Measurements from ENCODE around the gene FNTB. TPM values are rescaled to one million over a fixed set of nuclear protein-coding genes. Genes with fewer than 3 reads are reported as not detected.

FNTB gene
- total RNA-seq, 1 experiment from 2014 or later: 14.2 TPM

DNA sequence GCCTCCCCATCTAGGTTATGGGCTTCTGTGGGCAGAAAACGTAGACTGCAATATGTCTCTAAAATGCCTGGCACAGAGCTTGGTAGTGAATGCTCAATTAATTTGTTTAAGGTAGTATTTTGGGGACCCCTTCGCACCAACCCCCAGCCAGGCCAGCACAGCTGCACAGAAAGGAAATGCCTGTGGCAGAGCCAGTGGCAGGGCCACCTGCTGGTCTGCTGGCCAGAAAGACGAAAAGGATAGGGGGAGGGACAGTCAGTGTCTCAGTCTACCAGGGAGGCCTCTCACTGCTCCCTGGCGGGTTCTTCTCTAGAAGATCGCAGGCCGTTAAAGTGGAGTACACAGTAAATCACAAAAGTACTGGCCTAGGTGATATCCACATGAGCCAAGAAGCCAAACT, 18.0 kb upstream of the FNTB start:
- H3K9me3 Mint-ChIP-seq: peaks cover 3% of the 10 kb centered on the region; the same call in 1 of the 2 replicates
- H3K4me3 Mint-ChIP-seq: peak overlapping the region; percentile 25
- CTCF ChIA-PET: interaction anchor here (0.7 to 4.2 kb wide), 6 partner anchors 8 to 202 kb away, joined by 3 to 26 read pairs (median 4); no protein-coding TSS in a partner anchor
- ATAC-seq (peak; percentile 14), DNase-seq (ENCODE audit: low spot score) (no peak)
- H3K36me3 Mint-ChIP-seq: peaks cover 18% of the 10 kb centered on the region
- H3K27me3 Mint-ChIP-seq (ENCODE audit: low read depth): no peaks in the 10 kb centered on the region; the same call in 1 of the 2 replicates
- POLR2A ChIA-PET: interaction anchor here (1.0 kb wide), 1 partner anchor 266 kb away, joined by 3 read pairs; no protein-coding TSS in a partner anchor
- TF ChIP-seq, protein P1, sequence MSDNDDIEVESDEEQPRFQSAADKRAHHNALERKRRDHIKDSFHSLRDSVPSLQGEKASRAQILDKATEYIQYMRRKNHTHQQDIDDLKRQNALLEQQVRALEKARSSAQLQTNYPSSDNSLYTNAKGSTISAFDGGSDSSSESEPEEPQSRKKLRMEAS (CRISPR knock-in tag; IDR thresholded peaks at IDR 0.05): 0 out of 2 replicates have a peak, but pooled peaks have one; percentile 9
- TF ChIP-seq, protein P2, sequence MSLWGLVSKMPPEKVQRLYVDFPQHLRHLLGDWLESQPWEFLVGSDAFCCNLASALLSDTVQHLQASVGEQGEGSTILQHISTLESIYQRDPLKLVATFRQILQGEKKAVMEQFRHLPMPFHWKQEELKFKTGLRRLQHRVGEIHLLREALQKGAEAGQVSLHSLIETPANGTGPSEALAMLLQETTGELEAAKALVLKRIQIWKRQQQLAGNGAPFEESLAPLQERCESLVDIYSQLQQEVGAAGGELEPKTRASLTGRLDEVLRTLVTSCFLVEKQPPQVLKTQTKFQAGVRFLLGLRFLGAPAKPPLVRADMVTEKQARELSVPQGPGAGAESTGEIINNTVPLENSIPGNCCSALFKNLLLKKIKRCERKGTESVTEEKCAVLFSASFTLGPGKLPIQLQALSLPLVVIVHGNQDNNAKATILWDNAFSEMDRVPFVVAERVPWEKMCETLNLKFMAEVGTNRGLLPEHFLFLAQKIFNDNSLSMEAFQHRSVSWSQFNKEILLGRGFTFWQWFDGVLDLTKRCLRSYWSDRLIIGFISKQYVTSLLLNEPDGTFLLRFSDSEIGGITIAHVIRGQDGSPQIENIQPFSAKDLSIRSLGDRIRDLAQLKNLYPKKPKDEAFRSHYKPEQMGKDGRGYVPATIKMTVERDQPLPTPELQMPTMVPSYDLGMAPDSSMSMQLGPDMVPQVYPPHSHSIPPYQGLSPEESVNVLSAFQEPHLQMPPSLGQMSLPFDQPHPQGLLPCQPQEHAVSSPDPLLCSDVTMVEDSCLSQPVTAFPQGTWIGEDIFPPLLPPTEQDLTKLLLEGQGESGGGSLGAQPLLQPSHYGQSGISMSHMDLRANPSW (CRISPR knock-in tag; conservative IDR thresholded peaks at IDR 0.05; ENCODE audit: low read depth): no peak
- H3K27ac Mint-ChIP-seq: 0 out of 2 replicates have a peak overlapping the region, but pooled peaks have one; percentile 24
- H3K4me1 Mint-ChIP-seq: peaks cover 60% of the 10 kb centered on the region

DNA sequence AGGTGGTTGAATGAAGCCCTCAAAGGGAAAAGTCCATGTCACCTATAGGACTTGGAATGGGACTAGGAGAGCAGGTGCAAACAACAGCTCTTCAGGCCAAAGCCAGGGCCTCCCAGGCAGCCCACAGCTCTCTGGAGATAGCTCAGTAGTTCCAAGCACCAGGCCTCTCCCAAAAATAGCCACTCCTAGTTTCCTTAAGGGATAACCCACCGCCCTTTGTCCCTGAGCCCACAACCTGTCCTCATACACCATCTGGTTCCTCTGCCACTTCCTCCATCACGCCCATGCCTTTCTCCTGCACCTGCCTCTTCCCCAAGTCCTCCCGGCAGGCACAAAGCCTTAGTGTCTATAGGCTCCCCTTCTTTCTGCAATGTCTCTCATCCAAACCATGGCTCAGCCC, 16.7 kb upstream of the FNTB start:
- no peaks in the 10 kb centered on the region for H3K9me3 Mint-ChIP-seq
- H3K4me3 Mint-ChIP-seq: peak overlapping the region; percentile 73; the same call in 1 of the 2 replicates
- ATAC-seq (no peak), DNase-seq (ENCODE audit: low spot score) (no peak)
- no peaks in the 10 kb centered on the region; the same call in 1 of the 2 replicates for H3K27me3 Mint-ChIP-seq (ENCODE audit: low read depth)
- TF ChIP-seq, protein P3, sequence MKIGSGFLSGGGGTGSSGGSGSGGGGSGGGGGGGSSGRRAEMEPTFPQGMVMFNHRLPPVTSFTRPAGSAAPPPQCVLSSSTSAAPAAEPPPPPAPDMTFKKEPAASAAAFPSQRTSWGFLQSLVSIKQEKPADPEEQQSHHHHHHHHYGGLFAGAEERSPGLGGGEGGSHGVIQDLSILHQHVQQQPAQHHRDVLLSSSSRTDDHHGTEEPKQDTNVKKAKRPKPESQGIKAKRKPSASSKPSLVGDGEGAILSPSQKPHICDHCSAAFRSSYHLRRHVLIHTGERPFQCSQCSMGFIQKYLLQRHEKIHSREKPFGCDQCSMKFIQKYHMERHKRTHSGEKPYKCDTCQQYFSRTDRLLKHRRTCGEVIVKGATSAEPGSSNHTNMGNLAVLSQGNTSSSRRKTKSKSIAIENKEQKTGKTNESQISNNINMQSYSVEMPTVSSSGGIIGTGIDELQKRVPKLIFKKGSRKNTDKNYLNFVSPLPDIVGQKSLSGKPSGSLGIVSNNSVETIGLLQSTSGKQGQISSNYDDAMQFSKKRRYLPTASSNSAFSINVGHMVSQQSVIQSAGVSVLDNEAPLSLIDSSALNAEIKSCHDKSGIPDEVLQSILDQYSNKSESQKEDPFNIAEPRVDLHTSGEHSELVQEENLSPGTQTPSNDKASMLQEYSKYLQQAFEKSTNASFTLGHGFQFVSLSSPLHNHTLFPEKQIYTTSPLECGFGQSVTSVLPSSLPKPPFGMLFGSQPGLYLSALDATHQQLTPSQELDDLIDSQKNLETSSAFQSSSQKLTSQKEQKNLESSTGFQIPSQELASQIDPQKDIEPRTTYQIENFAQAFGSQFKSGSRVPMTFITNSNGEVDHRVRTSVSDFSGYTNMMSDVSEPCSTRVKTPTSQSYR (CRISPR knock-in tag; IDR thresholded peaks at IDR 0.05): no peak
- TF ChIP-seq GRHL2 (CRISPR knock-in tag; IDR thresholded peaks at IDR 0.05; ENCODE audit: insufficient replicate concordance, severe bottlenecking): no peak
- no peak for TF ChIP-seq TEAD1 (CRISPR knock-in tag; IDR thresholded peaks at IDR 0.05)
- no peak for TF ChIP-seq SP1 (CRISPR knock-in tag; conservative IDR thresholded peaks at IDR 0.05)
- no peak for TF ChIP-seq PRRX2 (CRISPR knock-in tag; IDR thresholded peaks at IDR 0.05)
- no peak for TF ChIP-seq ZNF396 (CRISPR knock-in tag; IDR thresholded peaks at IDR 0.05; ENCODE audit: borderline replicate concordance)
- TF ChIP-seq, protein P4, sequence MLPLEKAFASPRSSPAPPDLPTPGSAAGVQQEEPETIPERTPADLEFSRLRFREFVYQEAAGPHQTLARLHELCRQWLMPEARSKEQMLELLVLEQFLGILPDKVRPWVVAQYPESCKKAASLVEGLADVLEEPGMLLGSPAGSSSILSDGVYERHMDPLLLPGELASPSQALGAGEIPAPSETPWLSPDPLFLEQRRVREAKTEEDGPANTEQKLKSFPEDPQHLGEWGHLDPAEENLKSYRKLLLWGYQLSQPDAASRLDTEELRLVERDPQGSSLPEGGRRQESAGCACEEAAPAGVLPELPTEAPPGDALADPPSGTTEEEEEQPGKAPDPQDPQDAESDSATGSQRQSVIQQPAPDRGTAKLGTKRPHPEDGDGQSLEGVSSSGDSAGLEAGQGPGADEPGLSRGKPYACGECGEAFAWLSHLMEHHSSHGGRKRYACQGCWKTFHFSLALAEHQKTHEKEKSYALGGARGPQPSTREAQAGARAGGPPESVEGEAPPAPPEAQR (CRISPR knock-in tag; IDR thresholded peaks at IDR 0.05): no peak
- TF ChIP-seq, protein P2 (CRISPR knock-in tag; conservative IDR thresholded peaks at IDR 0.05; ENCODE audit: low read depth): no peak
- TF ChIP-seq, protein P5, sequence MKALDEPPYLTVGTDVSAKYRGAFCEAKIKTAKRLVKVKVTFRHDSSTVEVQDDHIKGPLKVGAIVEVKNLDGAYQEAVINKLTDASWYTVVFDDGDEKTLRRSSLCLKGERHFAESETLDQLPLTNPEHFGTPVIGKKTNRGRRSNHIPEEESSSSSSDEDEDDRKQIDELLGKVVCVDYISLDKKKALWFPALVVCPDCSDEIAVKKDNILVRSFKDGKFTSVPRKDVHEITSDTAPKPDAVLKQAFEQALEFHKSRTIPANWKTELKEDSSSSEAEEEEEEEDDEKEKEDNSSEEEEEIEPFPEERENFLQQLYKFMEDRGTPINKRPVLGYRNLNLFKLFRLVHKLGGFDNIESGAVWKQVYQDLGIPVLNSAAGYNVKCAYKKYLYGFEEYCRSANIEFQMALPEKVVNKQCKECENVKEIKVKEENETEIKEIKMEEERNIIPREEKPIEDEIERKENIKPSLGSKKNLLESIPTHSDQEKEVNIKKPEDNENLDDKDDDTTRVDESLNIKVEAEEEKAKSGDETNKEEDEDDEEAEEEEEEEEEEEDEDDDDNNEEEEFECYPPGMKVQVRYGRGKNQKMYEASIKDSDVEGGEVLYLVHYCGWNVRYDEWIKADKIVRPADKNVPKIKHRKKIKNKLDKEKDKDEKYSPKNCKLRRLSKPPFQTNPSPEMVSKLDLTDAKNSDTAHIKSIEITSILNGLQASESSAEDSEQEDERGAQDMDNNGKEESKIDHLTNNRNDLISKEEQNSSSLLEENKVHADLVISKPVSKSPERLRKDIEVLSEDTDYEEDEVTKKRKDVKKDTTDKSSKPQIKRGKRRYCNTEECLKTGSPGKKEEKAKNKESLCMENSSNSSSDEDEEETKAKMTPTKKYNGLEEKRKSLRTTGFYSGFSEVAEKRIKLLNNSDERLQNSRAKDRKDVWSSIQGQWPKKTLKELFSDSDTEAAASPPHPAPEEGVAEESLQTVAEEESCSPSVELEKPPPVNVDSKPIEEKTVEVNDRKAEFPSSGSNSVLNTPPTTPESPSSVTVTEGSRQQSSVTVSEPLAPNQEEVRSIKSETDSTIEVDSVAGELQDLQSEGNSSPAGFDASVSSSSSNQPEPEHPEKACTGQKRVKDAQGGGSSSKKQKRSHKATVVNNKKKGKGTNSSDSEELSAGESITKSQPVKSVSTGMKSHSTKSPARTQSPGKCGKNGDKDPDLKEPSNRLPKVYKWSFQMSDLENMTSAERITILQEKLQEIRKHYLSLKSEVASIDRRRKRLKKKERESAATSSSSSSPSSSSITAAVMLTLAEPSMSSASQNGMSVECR (CRISPR knock-in tag; IDR thresholded peaks at IDR 0.05; ENCODE audit: borderline replicate concordance): no peak
- peaks cover 69% of the 10 kb centered on the region for H3K4me1 Mint-ChIP-seq
- ChIA-PET CTCF (interaction anchor here (1.3 to 4.2 kb wide), 5 partner anchors 9 to 59 kb away, joined by 3 to 26 read pairs (median 10); partner anchors contain the start of gene FNTB), POLR2A (interaction anchor here (0.5 kb wide), 1 partner anchor 179 kb away, joined by 4 read pairs; no protein-coding TSS in a partner anchor)
- H3K36me3 Mint-ChIP-seq: peaks cover 15% of the 10 kb centered on the region
- no peak overlapping the region for H3K27ac Mint-ChIP-seq
